GM18505 (cell line): ENCODE measurements around the gene TAOK1.

ENCODE experiments used
- ATAC-seq: cut with Tn5 transposase; IDR thresholded peaks from one replicate; pipeline ENCODE4 v1.9.1; 2021; ENCODE audit not compliant: unreplicated experiment
- POLR2A ChIP-seq: IDR thresholded peaks from 4 replicates; pipeline ENCODE4 v1.6.1; 2011; ENCODE audit warnings: borderline replicate concordance; ENCODE audit not compliant: insufficient read depth, insufficient read length; ENCODE audit errors: extremely low read depth

The TAOK1 gene

GRCh38 chr17:29593591-29594518 is 203.7 kb downstream of the TAOK1 start:
- TF ChIP-seq POLR2A: no peak
- no peak for ATAC-seq

DNA sequence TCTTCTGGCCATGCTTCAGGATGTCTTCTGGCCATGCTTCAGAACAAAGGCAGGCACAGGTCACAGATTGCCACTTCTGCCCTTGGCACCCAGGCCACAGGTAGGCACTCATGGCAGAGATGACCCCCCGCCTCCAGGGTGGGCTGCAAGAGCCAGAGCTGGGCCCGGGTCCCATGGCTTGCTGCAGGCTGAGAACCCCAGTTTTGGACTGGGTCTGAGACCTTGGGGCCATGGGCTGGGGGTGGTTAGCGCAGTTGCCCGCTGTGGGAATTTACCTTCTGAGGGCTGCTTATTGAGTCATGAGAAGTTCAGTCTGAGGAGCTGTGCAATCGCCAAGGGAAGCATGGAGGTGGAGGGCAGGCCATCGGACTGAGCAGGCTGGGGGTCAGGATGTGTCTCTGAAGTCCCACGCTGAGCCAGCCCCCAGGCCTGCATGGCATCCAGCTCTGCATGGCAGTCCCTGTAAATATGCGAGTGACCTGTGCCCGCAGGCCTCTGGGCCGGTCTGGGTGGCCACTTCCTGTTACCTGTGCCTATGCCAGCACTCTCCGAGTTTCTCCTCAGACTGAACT is 204.4 kb downstream of the TAOK1 start:
- no peak for ATAC-seq
- no peak for TF ChIP-seq POLR2A

GRCh38 chr17:29595107-29595942 is 205.2 kb downstream of the TAOK1 start:
- no peak for ATAC-seq
- no peak for TF ChIP-seq POLR2A

DNA sequence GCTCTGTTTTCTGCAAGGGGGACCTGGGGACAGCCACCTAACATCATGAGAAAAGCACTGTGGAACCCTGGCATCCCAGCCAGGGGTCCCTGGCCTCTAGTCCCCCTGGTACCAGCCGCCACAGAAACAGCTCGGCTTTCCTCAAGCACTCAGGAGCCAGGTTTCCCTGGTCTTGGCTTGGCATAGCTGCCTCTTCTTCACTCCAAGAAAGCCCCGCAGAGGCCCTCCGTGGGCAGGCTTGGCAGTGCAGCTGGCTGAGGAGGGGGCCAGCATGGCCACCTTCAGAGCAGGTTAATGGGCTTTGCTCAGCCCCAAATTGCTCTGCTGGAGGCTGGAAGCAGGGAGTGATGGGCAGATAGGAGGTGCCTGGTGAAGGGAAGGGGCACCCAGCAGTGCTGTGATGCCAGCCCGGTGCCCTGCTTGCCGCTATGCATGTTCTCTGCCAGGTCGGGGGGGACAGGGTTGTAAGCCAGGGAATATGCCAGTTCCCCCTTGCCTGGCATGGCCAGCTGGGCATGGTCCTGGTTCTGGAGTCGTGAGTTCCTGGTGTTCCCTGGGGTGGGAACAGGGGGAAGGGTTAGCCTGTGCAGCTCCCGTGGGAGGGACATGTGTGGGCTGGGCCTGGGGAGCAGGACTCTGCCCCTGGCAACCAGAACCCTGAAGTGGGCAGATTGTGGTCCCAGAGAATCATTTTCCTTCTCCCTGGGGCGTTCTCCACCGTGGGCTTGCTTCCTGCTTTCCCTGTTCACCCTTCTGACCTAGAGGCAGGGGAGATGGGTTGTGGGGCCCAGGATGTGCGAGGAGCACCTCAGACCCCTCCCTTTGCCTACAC is 206.0 kb downstream of the TAOK1 start:
- TF ChIP-seq POLR2A: no peak
- ATAC-seq: no peak

- ATAC-seq: no peak
- TF ChIP-seq POLR2A: no peak
These were observed 206.6 kb downstream of the TAOK1 start for GRCh38 chr17:29596811-29597210.

GRCh38 chr17:29597361-29598172 is 207.4 kb downstream of the TAOK1 start:
- no peak for ATAC-seq
- no peak for TF ChIP-seq POLR2A
